SU-DHL-6 (cell line): ENCODE measurements around the gene FOCAD.
"Not testable (repeated sequence)": the region's sequence is repeated elsewhere in the genome, so short reads cannot be mapped to it uniquely, and the experiment has no call there.

ENCODE experiments used
- H2AFZ ChIP-seq: fragments of 200-600 bp; sonication (generic); 2 replicates; pipeline ENCODE4 v1.6.1; 2014; ENCODE audit warnings: low read depth, mild to moderate bottlenecking, moderate library complexity, mixed read lengths, antibody characterized with exemption, low read length; ENCODE audit not compliant: severe bottlenecking
- H3F3A ChIP-seq: fragments of 200-600 bp; shearing (Covaris generic); 2 replicates; pipeline ENCODE4 v1.6.0; 2016; ENCODE audit warnings: antibody characterized with exemption, mild to moderate bottlenecking; ENCODE audit not compliant: insufficient read depth
- H3K27ac ChIP-seq: fragments of 200-600 bp; sonication (generic); 2 replicates; pipeline ENCODE4 v1.5.1; 2016; ENCODE audit warnings: low read depth, mild to moderate bottlenecking, low read length, moderate library complexity, mixed read lengths
- H3K27me3 ChIP-seq: fragments of 200-600 bp; sonication (generic), shearing (Covaris generic); 2 replicates; pipeline ENCODE4 v1.6.0; 2014; ENCODE audit warnings: mild to moderate bottlenecking, low read length
- H3K36me3 ChIP-seq: fragments of 200-600 bp; sonication (generic); 2 replicates; pipeline ENCODE4 v1.6.1; 2014; ENCODE audit warnings: mild to moderate bottlenecking, low read length, mixed read lengths
- H3K4me2 ChIP-seq: fragments of 300-600, 200-600 bp; shearing (Covaris generic), sonication (generic); 2 replicates; pipeline ENCODE4 v1.6.0; 2014; ENCODE audit warnings: low read length, low read depth, mild to moderate bottlenecking; ENCODE audit not compliant: poor library complexity, severe bottlenecking
- H3K4me3 ChIP-seq: fragments of 200-600 bp; sonication (generic); 2 replicates; pipeline ENCODE4 v1.5.1; 2014; ENCODE audit warnings: antibody characterized with exemption, low read length, mild to moderate bottlenecking, mixed read lengths; ENCODE audit not compliant: insufficient read depth, poor library complexity, severe bottlenecking
- H3K79me2 ChIP-seq: fragments of 200-600 bp; sonication (generic); 2 replicates; pipeline ENCODE4 v1.6.1; 2014; ENCODE audit warnings: mild to moderate bottlenecking, low read length, moderate library complexity; ENCODE audit not compliant: insufficient read depth
- H3K9ac ChIP-seq: fragments of 200-600 bp; sonication (generic); 2 replicates; pipeline ENCODE4 v1.7.0; 2014; ENCODE audit warnings: mild to moderate bottlenecking, low read length
- H3K9me2 ChIP-seq: fragments of 200-600 bp; sonication (generic); replicated peaks from 2 replicates; pipeline ENCODE4 v1.6.1; 2014; ENCODE audit warnings: low read length; ENCODE audit not compliant: insufficient read depth
- H3K9me3 ChIP-seq: fragments of 200-600 bp; sonication (generic); 2 replicates; pipeline ENCODE4 v1.6.1; 2014; ENCODE audit warnings: low read length, mixed read lengths; ENCODE audit not compliant: insufficient read depth
- H4K20me1 ChIP-seq: fragments of 200-600 bp; sonication (generic); 2 replicates; pipeline ENCODE4 v1.6.1; 2014; ENCODE audit warnings: low read depth, mild to moderate bottlenecking, antibody characterized with exemption, low read length, moderate library complexity, mixed read lengths
- EZH2phosphoT487 ChIP-seq: fragments of 200-600 bp; sonication (generic), shearing (Covaris generic); conservative IDR thresholded peaks from 2 replicates; pipeline ENCODE4 v1.6.1; 2018; ENCODE audit warnings: mild to moderate bottlenecking, antibody characterized with exemption, low read length, moderate library complexity, mixed read lengths
- TF ChIP-seq, protein P1 (sequence below): fragments of 200-600 bp; sonication (generic); IDR thresholded peaks from one replicate; pipeline ENCODE4 v1.5.1; 2017; ENCODE audit warnings: antibody characterized with exemption, mild to moderate bottlenecking, low read length, moderate library complexity; ENCODE audit not compliant: insufficient read depth, poor library complexity, severe bottlenecking

FOCAD gene

DNA sequence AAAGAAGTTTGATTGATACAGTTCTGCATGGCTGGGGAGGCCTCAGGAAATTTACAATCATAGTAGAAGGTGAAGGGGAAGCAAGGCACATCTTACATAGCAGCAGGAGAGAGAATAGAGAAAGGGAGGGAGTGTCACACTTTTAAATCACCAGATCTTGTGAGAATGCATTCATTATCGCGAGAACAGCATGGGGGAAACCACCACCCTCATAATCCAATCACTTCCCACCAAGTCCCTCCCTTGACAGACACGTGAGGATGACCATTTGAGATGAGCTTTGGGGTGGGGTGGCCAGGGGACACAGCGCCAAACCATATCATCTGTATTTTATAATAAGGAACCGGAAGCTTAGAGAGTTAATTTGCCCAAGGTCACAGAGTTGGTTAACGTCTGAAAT lies 13.7 kb upstream of the FOCAD start:
- Histone ChIP-seq H3K9me3 (no peaks in the 10 kb centered on the region), H3K36me3 (no peaks in the 10 kb centered on the region), H2AFZ (no peak overlapping the region), H3K79me2 (no peaks in the 10 kb centered on the region), H3K4me2 (no peak overlapping the region), H3K4me3 (no peak overlapping the region), H3F3A (no peaks in the 10 kb centered on the region), H3K9ac (no peak overlapping the region), H3K27ac (no peak overlapping the region), H3K27me3 (no peaks in the 10 kb centered on the region), H3K9me2 (no peaks in the 10 kb centered on the region), H4K20me1 (no peaks in the 10 kb centered on the region)
- TF ChIP-seq, protein P1, sequence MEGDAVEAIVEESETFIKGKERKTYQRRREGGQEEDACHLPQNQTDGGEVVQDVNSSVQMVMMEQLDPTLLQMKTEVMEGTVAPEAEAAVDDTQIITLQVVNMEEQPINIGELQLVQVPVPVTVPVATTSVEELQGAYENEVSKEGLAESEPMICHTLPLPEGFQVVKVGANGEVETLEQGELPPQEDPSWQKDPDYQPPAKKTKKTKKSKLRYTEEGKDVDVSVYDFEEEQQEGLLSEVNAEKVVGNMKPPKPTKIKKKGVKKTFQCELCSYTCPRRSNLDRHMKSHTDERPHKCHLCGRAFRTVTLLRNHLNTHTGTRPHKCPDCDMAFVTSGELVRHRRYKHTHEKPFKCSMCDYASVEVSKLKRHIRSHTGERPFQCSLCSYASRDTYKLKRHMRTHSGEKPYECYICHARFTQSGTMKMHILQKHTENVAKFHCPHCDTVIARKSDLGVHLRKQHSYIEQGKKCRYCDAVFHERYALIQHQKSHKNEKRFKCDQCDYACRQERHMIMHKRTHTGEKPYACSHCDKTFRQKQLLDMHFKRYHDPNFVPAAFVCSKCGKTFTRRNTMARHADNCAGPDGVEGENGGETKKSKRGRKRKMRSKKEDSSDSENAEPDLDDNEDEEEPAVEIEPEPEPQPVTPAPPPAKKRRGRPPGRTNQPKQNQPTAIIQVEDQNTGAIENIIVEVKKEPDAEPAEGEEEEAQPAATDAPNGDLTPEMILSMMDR = no peak
- TF ChIP-seq EZH2phosphoT487 = no peak

DNA sequence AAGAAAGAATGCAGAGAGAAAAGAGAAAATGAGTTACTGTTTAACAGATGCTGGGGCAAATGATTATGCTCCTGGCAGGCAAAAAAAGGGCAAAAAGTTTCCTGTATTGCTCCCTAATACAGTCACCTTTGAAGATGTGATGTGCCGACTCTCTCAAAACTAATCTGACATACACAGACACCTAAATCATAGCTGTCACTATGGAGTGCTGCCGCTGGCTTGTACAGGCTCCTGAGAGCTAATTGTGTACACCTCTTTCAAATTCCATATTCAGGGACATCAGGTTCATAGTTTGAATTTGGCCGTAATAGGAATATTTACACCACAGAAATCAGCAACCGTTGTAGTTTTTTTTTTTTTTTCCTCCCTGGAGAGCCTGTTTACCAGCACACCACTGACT lies 12.4 kb upstream of the FOCAD start:
- no peaks in the 10 kb centered on the region for H3K9me2 ChIP-seq
- no peak for TF ChIP-seq EZH2phosphoT487
- TF ChIP-seq, protein P1 = no peak
- no peak overlapping the region for H3K9ac ChIP-seq
- no peaks in the 10 kb centered on the region for H4K20me1 ChIP-seq
- no peak overlapping the region for H3K4me3 ChIP-seq
- no peaks in the 10 kb centered on the region for H3K27me3 ChIP-seq
- no peak overlapping the region for H3K27ac ChIP-seq
- H3K9me3 ChIP-seq = no peaks in the 10 kb centered on the region
- H3K4me2 ChIP-seq = no peak overlapping the region
- H3K79me2 ChIP-seq = no peaks in the 10 kb centered on the region
- no peaks in the 10 kb centered on the region for H3F3A ChIP-seq
- no peak overlapping the region for H2AFZ ChIP-seq
- no peaks in the 10 kb centered on the region for H3K36me3 ChIP-seq

DNA sequence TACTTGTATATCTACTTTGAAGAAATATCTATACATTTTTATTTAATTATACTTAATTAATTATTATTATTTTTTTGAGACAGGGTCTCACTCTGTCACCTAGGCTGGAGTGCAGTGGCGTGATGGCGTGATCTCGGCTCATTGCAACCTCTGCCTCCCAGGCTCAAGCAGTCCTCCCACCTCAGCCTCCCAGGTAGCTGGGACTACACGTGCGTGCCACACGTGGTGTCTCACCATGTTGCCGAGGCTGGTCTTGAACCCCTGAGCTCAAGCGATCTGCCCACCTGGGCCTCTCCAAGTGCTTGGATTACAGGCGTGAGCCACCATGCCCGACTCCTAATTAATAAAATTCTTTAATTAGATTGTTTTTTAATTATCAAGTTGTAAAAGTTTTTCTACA lies 10.5 kb upstream of the FOCAD start:
- not testable (repeated sequence) for H3K9me2 ChIP-seq, H3K79me2 ChIP-seq, H3K36me3 ChIP-seq, H3K4me2 ChIP-seq, H3K9me3 ChIP-seq, H4K20me1 ChIP-seq, H3K4me3 ChIP-seq, H2AFZ ChIP-seq, H3K27ac ChIP-seq, H3K27me3 ChIP-seq, H3F3A ChIP-seq, H3K9ac ChIP-seq

DNA sequence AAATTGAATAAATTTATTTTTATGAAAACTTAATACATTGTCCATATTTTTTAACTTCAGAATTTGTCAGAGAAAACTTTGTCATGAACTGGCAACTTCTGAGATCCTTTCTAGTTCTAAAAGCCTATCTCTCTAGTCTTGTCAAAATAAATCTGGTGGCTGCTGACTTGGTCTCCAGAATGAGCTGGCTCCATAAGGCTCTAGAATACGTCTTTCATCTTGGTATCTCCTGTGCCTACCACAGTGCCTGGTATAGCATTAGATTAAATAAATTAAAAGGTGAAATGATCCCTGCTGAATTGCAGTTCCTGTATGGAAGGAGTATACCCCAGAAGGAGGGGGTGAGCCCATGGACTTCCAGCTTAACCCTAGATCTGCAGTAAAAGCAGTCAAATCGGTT lies 2.6 kb upstream of the FOCAD start:
- Histone ChIP-seq H2AFZ (no peak overlapping the region), H3K9me2 (no peaks in the 10 kb centered on the region), H3K27ac (no peak overlapping the region), H3K79me2 (no peaks in the 10 kb centered on the region), H4K20me1 (no peaks in the 10 kb centered on the region), H3K4me2 (no peak overlapping the region), H3K4me3 (no peak overlapping the region), H3K27me3 (no peaks in the 10 kb centered on the region), H3K9ac (no peak overlapping the region), H3K36me3 (0 out of 2 replicates have a peak, but pooled peaks cover 2% of the 10 kb centered on the region), H3F3A (no peaks in the 10 kb centered on the region), H3K9me3 (no peaks in the 10 kb centered on the region)
- no peak for TF ChIP-seq EZH2phosphoT487
- TF ChIP-seq, protein P1 = no peak
